ENCODE measurements around the gene ADAM19.

The ADAM19 gene

GRCh38 chr5:157578079-157578780 lies 2.7 kb upstream of the ADAM19 start:
- Histone ChIP-seq H3K4me2 (ENCODE audit: low read length, poor library complexity, severe bottlenecking) (no peak overlapping the region), H3K4me1 (ENCODE audit: control insufficient read depth, insufficient read depth, low read depth, low read length) (peaks cover 7% of the 10 kb centered on the region), H2BK15ac (ENCODE audit: low read depth, poor library complexity, severe bottlenecking) (no peak overlapping the region), H4K8ac (ENCODE audit: low read length) (peak overlapping the region; percentile 16), H2AFZ (ENCODE audit: low read depth, low read length) (no peak overlapping the region), H2BK120ac (ENCODE audit: low read depth, low read length) (no peak overlapping the region), H3K4ac (ENCODE audit: low read depth in 1 of 2, low read length in 2 of 2) (peak overlapping the region in 1 of 2 experiments; percentile 4), H4K91ac (ENCODE audit: low read length) (no peak overlapping the region), H3K4me3 (ENCODE audit: insufficient read depth in 1 of 2, low read depth in 1 of 2, low read length in 2 of 2) (no peak overlapping the region), H3K18ac (ENCODE audit: low read depth in 1 of 2, low read length in 2 of 2) (no peak overlapping the region), H3K79me1 (replicated peaks; ENCODE audit: low read length, poor library complexity, severe bottlenecking) (no peaks in the 10 kb centered on the region), H3K23ac (ENCODE audit: low read length in 2 of 2) (no peak overlapping the region), H2BK5ac (ENCODE audit: low read depth, low read length, poor library complexity, severe bottlenecking) (no peak overlapping the region), H3K27ac (ENCODE audit: low read length, poor library complexity, severe bottlenecking) (no peak overlapping the region), H3K14ac (ENCODE audit: low read length in 2 of 2) (peak overlapping the region in 1 of 2 experiments; percentile 7), H3K9me3 (ENCODE audit: control insufficient read depth, low read length) (no peaks in the 10 kb centered on the region), H3K36me3 (ENCODE audit: control insufficient read depth in 1 of 2, insufficient read depth in 2 of 2, low read depth in 1 of 2, low read length in 2 of 2) (no peaks in the 10 kb centered on the region), H2BK12ac (ENCODE audit: low read length in 2 of 2) (peak overlapping the region in 1 of 2 experiments; percentile 29), H2AK5ac (ENCODE audit: low read length, severe bottlenecking) (no peak overlapping the region), H3K27me3 (ENCODE audit: control insufficient read depth in 1 of 2, insufficient read depth in 1 of 2, low read length in 2 of 2) (peaks cover 0 to 8% of the 10 kb centered on the region in 2 experiments), H3K9ac (ENCODE audit: low read length) (no peak overlapping the region)
- 73% methylated on average over 4 of the region's 6 CpGs for WGBS
- no peak for DNase-seq

DNA sequence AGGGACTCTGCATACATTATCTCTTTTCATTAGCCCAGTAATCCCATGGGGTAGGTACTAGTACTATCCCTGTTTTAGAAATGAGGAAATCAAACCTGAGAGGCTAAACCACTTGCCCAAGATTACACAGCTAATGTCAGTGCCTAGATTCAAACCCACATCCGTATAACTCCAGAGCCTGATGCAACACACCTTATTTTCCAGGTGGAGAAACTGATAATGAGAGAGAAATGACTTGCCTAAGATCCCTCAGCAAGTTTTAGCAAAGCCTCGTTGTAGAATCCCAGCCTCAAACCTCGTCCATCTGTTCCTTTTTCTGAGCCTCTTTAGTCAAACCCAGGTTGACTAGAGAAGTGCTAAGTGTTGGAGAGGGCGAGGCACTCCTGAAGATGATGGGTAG lies 1.1 kb upstream of the ADAM19 start:
- H3K9ac ChIP-seq (ENCODE audit: low read length), result no peak overlapping the region
- WGBS, result 84% methylated on average over 4 of the region's 4 CpGs
- H2BK5ac ChIP-seq (ENCODE audit: low read depth, low read length, poor library complexity, severe bottlenecking), result no peak overlapping the region
- no peak overlapping the region for H3K27ac ChIP-seq (ENCODE audit: low read length, poor library complexity, severe bottlenecking)
- H3K4me2 ChIP-seq (ENCODE audit: low read length, poor library complexity, severe bottlenecking), result no peak overlapping the region
- no peak overlapping the region for H3K18ac ChIP-seq (ENCODE audit: low read depth in 1 of 2, low read length in 2 of 2)
- no peak overlapping the region for H2BK15ac ChIP-seq (ENCODE audit: low read depth, poor library complexity, severe bottlenecking)
- H3K9me3 ChIP-seq (ENCODE audit: control insufficient read depth, low read length), result no peaks in the 10 kb centered on the region
- peak overlapping the region in 1 of 2 experiments; percentile 47 for H2BK12ac ChIP-seq (ENCODE audit: low read length in 2 of 2)
- peaks cover 7% of the 10 kb centered on the region for H3K4me1 ChIP-seq (ENCODE audit: control insufficient read depth, insufficient read depth, low read depth, low read length)
- no peaks in the 10 kb centered on the region for H3K36me3 ChIP-seq (ENCODE audit: control insufficient read depth in 1 of 2, insufficient read depth in 2 of 2, low read depth in 1 of 2, low read length in 2 of 2)
- no peaks in the 10 kb centered on the region for H3K79me1 ChIP-seq (replicated peaks; ENCODE audit: low read length, poor library complexity, severe bottlenecking)
- H3K23ac ChIP-seq (ENCODE audit: low read length in 2 of 2), result no peak overlapping the region
- H4K8ac ChIP-seq (ENCODE audit: low read length), result no peak overlapping the region
- no peak for DNase-seq
- no peak overlapping the region for H2AFZ ChIP-seq (ENCODE audit: low read depth, low read length)
- no peak overlapping the region for H2BK120ac ChIP-seq (ENCODE audit: low read depth, low read length)
- H3K27me3 ChIP-seq (ENCODE audit: control insufficient read depth in 1 of 2, insufficient read depth in 1 of 2, low read length in 2 of 2), result peaks cover 0 to 8% of the 10 kb centered on the region in 2 experiments
- H3K4me3 ChIP-seq (ENCODE audit: insufficient read depth in 1 of 2, low read depth in 1 of 2, low read length in 2 of 2), result no peak overlapping the region
- peak overlapping the region in 1 of 2 experiments; percentile 41 for H3K4ac ChIP-seq (ENCODE audit: low read depth in 1 of 2, low read length in 2 of 2)
- no peak overlapping the region for H3K14ac ChIP-seq (ENCODE audit: low read length in 2 of 2)
- H2AK5ac ChIP-seq (ENCODE audit: low read length, severe bottlenecking), result peak overlapping the region; percentile 32
- H4K91ac ChIP-seq (ENCODE audit: low read length), result no peak overlapping the region

DNA sequence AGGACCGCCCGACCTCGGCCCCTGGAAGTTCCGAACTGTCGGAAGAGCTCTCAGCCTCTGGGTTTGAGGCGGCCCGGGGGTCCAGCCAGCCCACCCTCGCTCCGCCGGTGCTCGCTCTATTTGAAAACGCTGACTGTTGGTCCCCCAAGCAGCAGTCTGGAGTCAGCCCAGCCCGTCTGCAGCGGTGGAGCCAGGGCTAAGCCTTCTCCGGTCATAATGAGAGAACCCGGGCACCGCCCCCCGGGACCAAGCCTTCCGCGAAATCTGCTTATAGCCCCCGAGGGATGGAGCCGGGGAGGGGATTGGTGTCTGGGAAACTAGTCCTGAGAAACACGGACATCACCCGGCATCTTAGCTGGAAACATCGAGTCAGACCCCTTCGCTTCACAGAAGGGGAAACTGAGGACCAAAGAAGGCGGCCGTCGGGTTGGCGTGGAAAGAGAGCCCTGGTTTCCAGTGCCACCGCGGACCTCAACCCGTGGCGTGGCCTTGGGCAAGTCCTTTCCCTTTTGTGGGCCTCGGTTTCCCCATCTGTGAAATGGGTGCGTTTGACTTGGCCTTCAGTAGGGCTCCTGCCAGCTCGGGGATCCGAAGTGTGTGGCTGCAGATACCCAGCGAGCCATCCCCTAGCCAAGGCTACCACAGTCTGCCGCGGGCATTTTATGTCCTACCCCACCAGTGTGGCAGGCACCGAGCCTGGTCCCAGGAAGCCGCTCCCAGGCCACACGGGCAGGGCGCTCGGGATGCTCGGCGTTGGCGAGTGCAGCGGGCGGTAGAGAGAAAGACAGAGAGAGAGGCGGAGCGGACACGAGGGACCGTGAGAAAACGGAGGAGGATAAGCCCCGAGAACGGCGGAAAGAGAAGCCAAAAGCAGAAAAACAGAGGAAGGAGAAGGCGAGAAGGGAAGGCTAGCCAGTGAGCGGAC lies 857 bp downstream of the ADAM19 start:
- Histone ChIP-seq H3K9me3 (ENCODE audit: control insufficient read depth, low read length) (no peaks in the 10 kb centered on the region), H2AK5ac (ENCODE audit: low read length, severe bottlenecking) (peak overlapping the region; percentile 63), H3K79me1 (replicated peaks; ENCODE audit: low read length, poor library complexity, severe bottlenecking) (no peaks in the 10 kb centered on the region), H4K91ac (ENCODE audit: low read length) (peak overlapping the region; percentile 5), H3K9ac (ENCODE audit: low read length) (peak overlapping the region; percentile 80), H3K4me3 (ENCODE audit: insufficient read depth in 1 of 2, low read depth in 1 of 2, low read length in 2 of 2) (peak overlapping the region; percentile 67 to 89), H2AFZ (ENCODE audit: low read depth, low read length) (no peak overlapping the region), H3K27me3 (ENCODE audit: control insufficient read depth in 1 of 2, insufficient read depth in 1 of 2, low read length in 2 of 2) (peaks cover 0 to 8% of the 10 kb centered on the region in 2 experiments), H2BK120ac (ENCODE audit: low read depth, low read length) (peak overlapping the region; percentile 95), H2BK15ac (ENCODE audit: low read depth, poor library complexity, severe bottlenecking) (peak overlapping the region; percentile 83), H3K27ac (ENCODE audit: low read length, poor library complexity, severe bottlenecking) (peak overlapping the region; percentile 63), H2BK5ac (ENCODE audit: low read depth, low read length, poor library complexity, severe bottlenecking) (no peak overlapping the region), H2BK12ac (ENCODE audit: low read length in 2 of 2) (peak overlapping the region; percentile 38 to 90), H3K14ac (ENCODE audit: low read length in 2 of 2) (peak overlapping the region in 1 of 2 experiments; percentile 94), H3K36me3 (ENCODE audit: control insufficient read depth in 1 of 2, insufficient read depth in 2 of 2, low read depth in 1 of 2, low read length in 2 of 2) (peaks cover 0 to 7% of the 10 kb centered on the region in 2 experiments), H3K4ac (ENCODE audit: low read depth in 1 of 2, low read length in 2 of 2) (peak overlapping the region; percentile 73 to 77), H3K18ac (ENCODE audit: low read depth in 1 of 2, low read length in 2 of 2) (peak overlapping the region; percentile 17 to 92), H4K8ac (ENCODE audit: low read length) (peak overlapping the region; percentile 70), H3K4me2 (ENCODE audit: low read length, poor library complexity, severe bottlenecking) (peak overlapping the region; percentile 95), H3K4me1 (ENCODE audit: control insufficient read depth, insufficient read depth, low read depth, low read length) (peaks cover 12% of the 10 kb centered on the region), H3K23ac (ENCODE audit: low read length in 2 of 2) (peak overlapping the region in 1 of 2 experiments; percentile 54)
- peak; percentile 84 for DNase-seq
- WGBS, result 2% methylated on average over 59 of the region's 61 CpGs

DNA sequence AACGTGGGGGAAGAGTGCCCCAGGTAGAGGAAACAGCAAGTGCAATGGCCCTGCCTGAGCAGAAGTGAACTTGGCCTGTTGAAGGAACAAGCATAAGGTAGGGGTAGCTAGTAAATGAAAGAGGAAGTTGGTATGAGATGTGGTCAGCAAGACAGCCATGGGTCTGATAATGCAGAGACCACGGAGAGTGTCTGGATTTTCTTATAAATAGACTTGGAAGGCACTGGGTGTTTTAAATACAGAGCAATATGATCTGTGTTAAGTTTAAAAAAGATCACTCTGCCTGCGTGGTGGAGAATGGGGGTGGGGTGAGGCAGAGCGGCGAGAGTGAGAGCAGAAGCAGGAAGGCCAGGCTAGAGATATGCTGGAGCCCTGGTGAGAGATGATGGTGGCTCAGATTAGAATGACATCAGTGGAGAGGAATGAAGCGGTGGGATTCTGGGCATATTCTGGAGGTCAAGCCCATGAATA lies 4.2 kb downstream of the ADAM19 start:
- peak; percentile 78 for DNase-seq
- H3K4me3 ChIP-seq (ENCODE audit: insufficient read depth in 1 of 2, low read depth in 1 of 2, low read length in 2 of 2), result no peak overlapping the region
- peaks cover 12% of the 10 kb centered on the region for H3K4me1 ChIP-seq (ENCODE audit: control insufficient read depth, insufficient read depth, low read depth, low read length)
- H3K23ac ChIP-seq (ENCODE audit: low read length in 2 of 2), result no peak overlapping the region
- peak overlapping the region; percentile 27 for H4K8ac ChIP-seq (ENCODE audit: low read length)
- no peaks in the 10 kb centered on the region for H3K9me3 ChIP-seq (ENCODE audit: control insufficient read depth, low read length)
- no peak overlapping the region for H3K14ac ChIP-seq (ENCODE audit: low read length in 2 of 2)
- H2BK15ac ChIP-seq (ENCODE audit: low read depth, poor library complexity, severe bottlenecking), result no peak overlapping the region
- H2BK120ac ChIP-seq (ENCODE audit: low read depth, low read length), result peak overlapping the region; percentile 71
- no peak overlapping the region for H3K4ac ChIP-seq (ENCODE audit: low read depth in 1 of 2, low read length in 2 of 2)
- WGBS, result 8% methylated on average over 6 of the region's 6 CpGs
- H3K18ac ChIP-seq (ENCODE audit: low read depth in 1 of 2, low read length in 2 of 2), result peak overlapping the region; percentile 46 to 58
- H2AFZ ChIP-seq (ENCODE audit: low read depth, low read length), result no peak overlapping the region
- peak overlapping the region; percentile 84 for H3K27ac ChIP-seq (ENCODE audit: low read length, poor library complexity, severe bottlenecking)
- H3K27me3 ChIP-seq (ENCODE audit: control insufficient read depth in 1 of 2, insufficient read depth in 1 of 2, low read length in 2 of 2), result peaks cover 0 to 8% of the 10 kb centered on the region in 2 experiments
- H3K9ac ChIP-seq (ENCODE audit: low read length), result no peak overlapping the region
- H2BK5ac ChIP-seq (ENCODE audit: low read depth, low read length, poor library complexity, severe bottlenecking), result peak overlapping the region; percentile 60
- peak overlapping the region; percentile 94 for H2AK5ac ChIP-seq (ENCODE audit: low read length, severe bottlenecking)
- H3K79me1 ChIP-seq (replicated peaks; ENCODE audit: low read length, poor library complexity, severe bottlenecking), result peaks cover 6% of the 10 kb centered on the region
- H3K4me2 ChIP-seq (ENCODE audit: low read length, poor library complexity, severe bottlenecking), result no peak overlapping the region
- H2BK12ac ChIP-seq (ENCODE audit: low read length in 2 of 2), result peak overlapping the region; percentile 57 to 63
- peak overlapping the region; percentile 69 for H4K91ac ChIP-seq (ENCODE audit: low read length)
- H3K36me3 ChIP-seq (ENCODE audit: control insufficient read depth in 1 of 2, insufficient read depth in 2 of 2, low read depth in 1 of 2, low read length in 2 of 2), result peaks cover 0 to 18% of the 10 kb centered on the region in 2 experiments

Measured in mesenchymal stem cell (in vitro differentiated cells and primary cell).